NCI-H1694 (cell line): ENCODE data around the gene CCDC9.
"Not testable (repeated sequence)": the region's sequence is repeated elsewhere in the genome, so short reads cannot be mapped to it uniquely, and the experiment has no call there.

Source experiments
- DNase-seq: peaks from one replicate; lab custom pipeline; 2025; lab: John Stamatoyannopoulos, UW

CCDC9 gene

DNA sequence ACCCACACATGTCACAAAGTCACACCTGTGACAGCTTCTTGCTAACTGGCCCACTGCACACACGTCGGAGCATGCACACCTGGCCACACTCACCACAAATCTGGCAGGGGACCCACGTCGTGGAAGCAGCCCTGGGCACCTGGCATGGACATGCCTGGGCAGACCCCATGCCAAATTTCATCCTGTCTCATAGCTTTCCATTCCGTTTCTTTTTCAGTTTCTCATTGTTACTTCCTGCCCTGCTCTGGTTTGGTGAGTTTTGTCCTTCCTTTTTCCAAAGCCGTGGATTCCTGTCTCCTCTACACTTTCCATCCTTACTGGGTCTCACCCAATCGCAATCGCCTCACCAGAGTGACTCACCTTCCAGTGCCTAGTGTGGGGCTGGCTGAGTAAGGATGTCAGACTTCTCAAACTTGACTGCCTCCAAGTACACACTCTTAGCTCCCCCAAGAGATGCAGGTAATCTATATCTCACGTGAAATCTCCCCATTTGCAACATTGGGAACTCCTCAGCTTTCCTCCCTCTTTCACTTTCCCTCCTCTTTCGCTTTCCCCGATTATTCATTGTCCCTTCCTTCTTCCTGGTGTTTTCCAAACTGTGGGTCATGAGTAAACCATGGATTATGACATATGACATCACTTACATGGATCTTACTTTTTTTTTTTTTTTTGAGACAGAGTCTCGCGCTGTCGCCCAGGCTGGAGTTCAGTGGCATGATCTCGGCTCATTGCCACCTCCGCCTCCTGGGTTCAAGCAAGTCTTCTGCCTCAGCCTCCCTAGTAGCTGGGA lies 23.7 kb upstream of the CCDC9 start:
- no peak for DNase-seq

GRCh38 chr19:47236072-47236675 lies 20.2 kb upstream of the CCDC9 start:
- no peak for DNase-seq

DNA sequence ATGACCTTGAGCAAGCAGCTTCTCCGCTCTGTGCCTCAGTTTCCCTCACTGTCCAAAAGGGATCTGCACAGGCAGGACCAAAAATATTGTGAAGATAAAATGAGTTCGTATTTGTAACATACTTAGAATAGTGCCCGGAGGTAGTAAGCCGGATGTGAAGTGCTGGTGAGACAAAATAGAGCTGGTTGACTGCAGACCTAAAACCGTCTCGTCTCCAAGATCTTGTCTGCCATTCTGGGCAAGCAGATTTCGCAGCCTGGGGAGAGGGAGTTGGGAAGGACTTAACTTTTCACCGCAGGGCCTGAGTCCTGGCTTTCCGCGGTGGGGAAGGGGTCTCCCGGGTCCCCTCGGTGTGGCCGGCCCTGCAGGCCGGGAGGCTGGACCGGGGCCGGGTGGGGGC lies 17.2 kb upstream of the CCDC9 start:
- no peak for DNase-seq

GRCh38 chr19:47239610-47240296 lies 16.6 kb upstream of the CCDC9 start:
- DNase-seq: no peak

DNA sequence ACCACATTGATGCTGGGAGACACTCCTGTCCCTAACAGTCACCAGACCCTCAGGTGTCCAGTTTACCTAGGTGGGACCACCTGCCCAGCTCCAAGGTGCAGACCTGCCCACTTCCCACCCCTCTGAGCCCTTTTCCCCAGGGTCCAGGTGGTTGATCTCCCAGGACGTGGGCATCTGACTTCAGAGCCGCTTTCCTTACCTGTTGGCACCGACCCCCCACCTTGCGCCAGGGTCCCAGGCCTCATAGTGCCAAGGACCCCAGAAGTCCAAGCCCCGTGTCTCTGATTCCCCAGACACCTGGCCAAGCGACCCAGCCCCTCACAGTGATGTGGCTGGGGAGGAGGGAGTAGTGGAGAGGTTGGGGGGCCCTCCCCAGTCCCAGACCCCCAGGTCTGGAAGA lies 15.8 kb upstream of the CCDC9 start:
- no peak for DNase-seq

- DNase-seq: no peak
Observed at GRCh38 chr19:47240996-47241918, 15.1 kb upstream of the CCDC9 start.

DNA sequence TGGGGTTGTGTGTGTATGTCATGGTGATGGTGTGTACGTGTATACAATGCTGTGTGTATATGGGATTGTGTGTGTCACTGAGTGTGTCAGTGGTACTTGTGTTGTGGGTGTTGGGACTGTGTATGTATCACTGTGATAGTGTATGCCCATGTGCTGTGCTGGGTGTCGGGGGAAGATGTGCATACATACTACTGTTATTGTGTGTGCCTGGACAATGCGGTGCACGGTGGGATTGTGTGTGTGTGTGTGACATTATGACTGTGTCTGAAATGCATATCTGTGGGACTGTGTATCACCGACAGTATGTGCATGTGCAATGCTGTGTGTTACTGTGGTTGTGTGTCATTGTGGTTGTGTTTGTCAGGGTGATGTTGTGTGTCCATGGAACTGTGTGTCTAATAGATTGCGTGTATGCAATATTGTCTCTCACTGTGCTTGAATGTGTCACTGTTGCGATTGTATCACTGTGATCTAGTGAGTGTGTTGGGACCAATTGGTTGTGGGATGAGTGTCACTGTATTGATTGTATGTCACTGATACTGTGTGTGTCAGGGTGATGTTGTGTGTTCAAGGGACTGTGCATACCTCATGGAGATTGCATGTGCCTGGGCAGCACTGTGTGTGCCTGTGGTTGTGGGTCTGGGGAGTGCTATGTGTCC lies 14.3 kb upstream of the CCDC9 start:
- DNase-seq: no peak

DNA sequence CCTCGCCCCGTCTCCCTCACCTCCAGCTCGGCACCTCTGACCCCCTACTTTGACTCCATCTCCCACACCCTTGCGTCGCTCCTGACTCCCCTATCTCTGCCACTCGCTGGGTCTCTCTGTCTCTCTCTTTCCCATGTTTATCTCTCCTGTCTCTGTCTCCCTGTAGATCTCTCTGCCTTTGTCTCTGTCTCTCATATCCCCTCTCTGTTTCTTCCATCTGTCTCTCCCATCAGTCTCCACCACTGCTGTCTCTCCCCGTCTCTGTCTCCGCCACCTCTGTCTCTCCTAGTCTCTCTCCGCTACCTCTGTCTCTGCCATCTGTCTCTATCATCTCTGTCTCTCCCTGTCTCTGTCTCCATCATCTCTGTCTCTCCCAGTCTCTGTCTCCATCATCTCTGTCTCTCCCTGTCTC lies 13.0 kb upstream of the CCDC9 start:
- DNase-seq: no peak

- peak; percentile 79 for DNase-seq
Observed at GRCh38 chr19:47243776-47244547, 12.4 kb upstream of the CCDC9 start.

DNA sequence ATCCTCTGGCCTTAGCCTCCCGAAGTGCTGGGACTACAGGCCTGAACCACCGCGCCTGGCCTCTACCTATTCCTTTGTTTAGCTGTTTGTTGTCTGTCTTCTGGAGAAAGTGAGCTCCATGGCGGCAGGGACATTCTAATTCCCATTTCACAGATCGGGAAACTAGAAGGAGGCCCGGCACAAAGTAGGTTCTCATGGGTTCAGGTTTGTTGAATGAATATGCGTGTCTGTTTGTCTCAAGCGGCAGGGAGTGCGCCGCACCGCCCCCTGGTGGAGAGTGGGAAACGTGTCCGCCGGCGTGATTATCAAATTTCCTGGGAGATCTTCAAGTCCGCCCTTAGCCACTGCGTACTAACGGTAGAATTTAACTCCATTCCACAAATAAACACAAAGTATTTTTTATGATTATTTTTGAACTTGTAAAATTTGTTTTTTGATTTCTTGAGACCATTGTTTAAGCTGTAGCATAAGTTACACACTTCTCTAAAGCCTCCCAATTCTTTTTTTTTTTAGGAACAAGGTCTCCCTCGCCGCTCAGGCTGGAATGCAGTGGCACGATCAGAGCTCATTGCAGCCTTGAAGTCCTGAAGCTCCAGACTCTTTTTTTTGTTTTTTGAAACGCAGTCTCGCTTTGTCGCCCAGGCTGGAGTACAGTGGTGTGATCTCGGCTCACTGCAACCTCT lies 8.9 kb upstream of the CCDC9 start:
- peak; percentile 50 for DNase-seq

DNA sequence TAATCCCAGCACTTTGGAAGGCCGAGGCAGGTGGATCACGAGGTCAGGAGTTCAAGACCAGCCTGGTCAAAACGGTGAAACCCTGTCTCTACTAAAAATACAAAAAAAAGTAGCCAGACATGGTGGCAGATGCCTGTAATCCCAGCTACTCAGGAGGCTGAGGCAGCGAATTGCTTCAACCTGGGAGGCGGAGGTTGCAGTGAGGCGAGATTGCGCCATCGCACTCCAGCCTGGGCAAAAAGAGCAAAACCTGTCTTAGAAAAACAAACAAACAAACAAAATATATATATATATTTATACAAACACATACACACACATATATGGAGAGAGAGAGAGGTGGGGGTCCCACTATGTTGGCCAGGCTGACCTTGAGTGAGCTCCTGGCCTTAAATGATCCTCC lies 3.3 kb upstream of the CCDC9 start:
- DNase-seq: not testable (repeated sequence)

DNA sequence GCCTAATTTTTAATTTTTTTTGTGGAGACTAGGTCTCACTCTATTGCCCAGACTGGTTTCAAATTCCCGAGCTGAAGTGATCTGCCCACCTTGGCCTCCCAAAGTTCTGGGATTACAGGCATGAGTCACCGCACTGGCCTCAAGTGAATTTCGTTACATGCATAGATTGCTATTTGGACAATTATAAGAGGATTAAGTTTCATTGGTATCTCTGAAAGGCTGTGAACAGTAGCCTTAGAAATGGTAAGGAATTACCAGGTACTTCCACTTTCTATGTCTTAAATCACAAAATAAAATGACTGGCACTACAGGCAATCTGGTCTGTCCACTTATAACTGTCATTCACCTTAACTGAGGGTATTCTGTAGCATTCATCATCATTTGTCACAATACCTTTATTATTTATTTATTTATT lies 2.9 kb upstream of the CCDC9 start:
- DNase-seq: no peak

- DNase-seq: no peak
Observed at GRCh38 chr19:47253970-47254369, 2.4 kb upstream of the CCDC9 start.

DNA sequence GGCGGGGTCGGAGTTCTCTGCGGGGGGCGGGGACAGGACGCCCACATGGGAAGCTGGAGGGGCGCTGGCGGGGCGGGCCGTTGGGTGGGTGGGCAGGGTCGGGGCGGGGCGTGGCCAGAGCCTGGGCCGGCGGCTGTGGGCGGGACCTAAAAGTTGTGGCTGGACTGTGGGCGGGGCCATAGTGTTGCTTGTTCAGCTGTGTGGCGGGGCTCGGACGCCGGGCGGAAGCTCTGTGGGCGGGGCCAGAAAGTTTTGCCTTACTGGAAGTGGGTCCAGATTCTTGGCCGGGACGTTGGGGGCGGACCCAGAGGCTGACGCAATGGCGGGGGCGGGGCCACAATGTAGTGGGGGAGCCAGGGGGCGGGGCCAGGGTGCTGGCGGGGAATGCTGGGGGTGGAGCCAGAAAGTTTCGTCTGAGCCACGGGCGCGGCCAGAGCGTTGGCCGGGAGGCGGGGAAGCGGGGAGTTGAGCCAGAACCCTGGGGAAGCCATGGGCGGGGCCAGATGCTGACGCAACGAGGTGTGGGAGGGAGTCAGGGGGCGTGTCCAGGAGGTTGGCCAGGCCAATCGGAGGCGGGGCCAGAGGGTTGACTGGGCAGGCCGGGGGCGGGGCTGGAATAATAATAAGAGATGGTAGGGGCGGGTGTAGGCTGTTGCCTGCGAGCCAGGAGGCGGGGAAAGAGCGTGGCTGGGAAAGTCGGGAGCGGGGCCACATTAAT lies 527 bp downstream of the CCDC9 start:
- peak; percentile 98 for DNase-seq

DNA sequence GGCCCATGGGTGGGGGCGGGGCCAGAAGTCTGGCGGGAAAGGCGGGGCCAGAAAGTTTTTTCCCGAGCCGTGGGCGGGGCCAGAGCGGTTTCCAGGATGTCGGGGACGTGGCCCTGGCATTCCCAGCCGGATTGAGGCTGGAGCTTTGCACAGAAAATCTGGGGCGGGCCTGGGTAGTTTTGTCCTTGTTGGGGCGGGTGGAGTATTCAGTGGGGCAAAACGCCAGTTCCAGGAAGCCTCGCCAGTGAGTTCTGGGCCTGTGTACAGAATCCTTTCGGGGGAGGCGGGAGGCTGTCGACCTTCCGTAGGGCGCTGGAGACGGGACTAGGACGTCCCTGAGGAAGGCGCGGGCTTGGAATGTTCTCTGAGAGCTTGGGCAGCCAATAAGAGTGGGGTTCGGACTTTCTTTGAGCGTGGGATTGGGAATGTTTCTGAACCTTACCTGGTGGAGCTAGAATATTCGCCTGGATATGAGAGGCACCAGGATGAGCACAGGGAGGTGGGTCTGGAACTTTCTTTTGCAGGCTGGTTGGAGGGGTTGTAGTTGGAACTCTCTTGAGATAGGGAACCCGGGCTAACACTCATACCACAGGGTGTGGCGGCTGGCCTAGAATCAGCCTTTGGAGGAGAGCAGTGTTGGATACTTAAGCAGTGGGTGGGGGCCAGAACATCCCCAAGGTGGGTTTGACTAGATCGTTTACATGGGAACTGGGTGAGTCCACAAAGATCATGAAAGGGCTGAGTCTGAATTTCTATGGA lies 1.3 kb downstream of the CCDC9 start:
- no peak for DNase-seq

DNA sequence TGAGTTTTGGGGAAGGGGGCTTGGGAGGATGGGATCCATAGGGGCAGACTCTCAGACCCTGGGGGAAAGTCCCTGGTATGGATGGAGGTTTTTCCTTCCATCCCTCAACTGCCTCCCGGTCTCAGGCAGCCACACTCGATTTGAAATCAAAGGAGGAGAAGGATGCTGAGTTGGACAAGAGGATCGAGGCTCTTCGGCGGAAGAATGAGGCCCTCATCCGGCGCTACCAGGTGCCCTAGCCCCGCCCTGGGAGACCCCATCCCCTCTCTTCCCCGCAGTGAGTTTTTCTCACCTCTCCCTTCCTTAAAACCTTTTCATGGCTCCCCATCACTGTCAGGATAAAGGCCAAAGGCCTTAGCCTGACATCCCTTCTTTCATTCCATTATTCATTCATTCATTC lies 2.1 kb downstream of the CCDC9 start:
- no peak for DNase-seq

GRCh38 chr19:47258895-47259555 lies 2.7 kb downstream of the CCDC9 start:
- no peak for DNase-seq

GRCh38 chr19:47260476-47260875 lies 4.2 kb downstream of the CCDC9 start:
- no peak for DNase-seq
